Inferior parietal cortex (tissue), 1 donor: ENCODE data around the gene TM7SF3.

Experiments used
- DNase-seq: peaks from one replicate; pipeline ENCODE4 v3.0.0-alpha.2; 2016; ENCODE audit errors: extremely low spot score

The TM7SF3 gene

DNA sequence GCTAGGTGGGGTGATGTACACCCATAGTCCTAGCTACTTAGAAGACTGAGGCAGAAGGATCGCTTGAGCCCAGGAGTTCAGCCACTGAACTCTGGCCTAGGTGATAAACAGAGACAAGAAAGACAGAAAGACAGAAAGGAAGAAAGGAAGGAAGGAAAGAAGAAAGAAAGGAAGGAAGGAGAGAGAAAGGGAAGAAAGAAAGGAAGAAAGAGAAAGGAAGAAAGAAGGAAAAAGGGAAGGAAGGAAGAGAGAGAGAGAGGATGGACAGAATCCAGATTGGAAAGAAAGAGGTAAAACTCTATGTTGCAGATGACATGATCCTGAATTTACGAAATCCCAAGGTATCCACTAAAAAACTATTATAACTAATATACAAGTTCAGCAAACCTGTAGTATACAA, 84.6 kb downstream of the TM7SF3 start:
- DNase-seq: no peak

- DNase-seq: no peak
Measured at GRCh38 chr12:26928661-26929060, 85.5 kb downstream of the TM7SF3 start.
